GM21528 (cell line): ENCODE data around the gene DNER.
"Not testable (repeated sequence)": the region's sequence is repeated elsewhere in the genome, so short reads cannot be mapped to it uniquely, and the experiment has no call there.

ENCODE experiments used
- ATAC-seq: cut with Tn5 transposase; IDR thresholded peaks from one replicate; pipeline ENCODE4 v1.9.1; 2021; ENCODE audit warnings: mild to moderate bottlenecking, moderate library complexity; ENCODE audit not compliant: unreplicated experiment, low FRiP score

The DNER gene

GRCh38 chr2:229714080-229714735 lies at the start of gene DNER:
TSS of gene DNER (minus strand) at chr2:229714555. CDS start at chr2:229714423, 132 bp downstream.
- peak; percentile 83 for ATAC-seq

- ATAC-seq, result no peak
Measured at GRCh38 chr2:229761663-229762062, 47.3 kb upstream of the DNER start.

- ATAC-seq, result not testable (repeated sequence)
Measured at GRCh38 chr2:229757462-229757861, 43.1 kb upstream of the DNER start.

- no peak for ATAC-seq
Measured at GRCh38 chr2:229752970-229753729, 38.8 kb upstream of the DNER start.

GRCh38 chr2:229749779-229750178 lies 35.4 kb upstream of the DNER start:
- ATAC-seq, result no peak

GRCh38 chr2:229748950-229749349 lies 34.6 kb upstream of the DNER start:
- ATAC-seq, result no peak

GRCh38 chr2:229742691-229743090 lies 28.3 kb upstream of the DNER start:
- not testable (repeated sequence) for ATAC-seq

- no peak for ATAC-seq
Measured at GRCh38 chr2:229740279-229740678, 25.9 kb upstream of the DNER start.

- no peak for ATAC-seq
Measured at GRCh38 chr2:229738024-229738625, 23.8 kb upstream of the DNER start.

- ATAC-seq, result no peak
Measured at GRCh38 chr2:229734410-229734809, 20.1 kb upstream of the DNER start.

GRCh38 chr2:229733611-229734245 lies 19.4 kb upstream of the DNER start:
- ATAC-seq, result no peak

GRCh38 chr2:229732897-229733296 lies 18.5 kb upstream of the DNER start:
- no peak for ATAC-seq

- ATAC-seq, result no peak
Measured at GRCh38 chr2:229731916-229732315, 17.6 kb upstream of the DNER start.

- no peak for ATAC-seq
Measured at GRCh38 chr2:229731363-229731762, 17.0 kb upstream of the DNER start.

GRCh38 chr2:229728370-229728769 lies 14.0 kb upstream of the DNER start:
- ATAC-seq, result no peak

- no peak for ATAC-seq
Measured at GRCh38 chr2:229726643-229727042, 12.3 kb upstream of the DNER start.

GRCh38 chr2:229725716-229726574 lies 11.6 kb upstream of the DNER start:
- no peak for ATAC-seq

GRCh38 chr2:229723192-229723591 lies 8.8 kb upstream of the DNER start:
- ATAC-seq, result not testable (repeated sequence)

- no peak for ATAC-seq
Measured at GRCh38 chr2:229719926-229720647, 5.7 kb upstream of the DNER start.

GRCh38 chr2:229718057-229718456 lies 3.7 kb upstream of the DNER start:
- no peak for ATAC-seq
